Measurements from ENCODE around the gene TMEM217. TPM values are rescaled to one million over a fixed set of nuclear protein-coding genes. Genes with fewer than 3 reads are reported as not detected.
A peak's percentile ranks its signal among the peaks of the same experiment; 100 is the strongest.

The TMEM217 gene
- total RNA-seq, 2 donors from 2014 or later = 2.5 to 3.5 TPM

GRCh38 chr6:37243131-37243815, 14.7 kb downstream of the TMEM217 start:
- Mint-ChIP-seq H3K36me3 (ENCODE audit: low read depth) (no peaks in the 10 kb centered on the region), H3K27ac (no peak overlapping the region), H3K4me1 (peaks cover 24% of the 10 kb centered on the region), H3K4me3 (no peak overlapping the region), H3K27me3 (peaks cover 3% of the 10 kb centered on the region), H3K9me3 (no peaks in the 10 kb centered on the region)
- no peak for ATAC-seq (replicated peaks)

- Mint-ChIP-seq H3K9me3 (no peaks in the 10 kb centered on the region), H3K27ac (peak overlapping the region; percentile 80), H3K4me1 (peaks cover 24% of the 10 kb centered on the region), H3K36me3 (ENCODE audit: low read depth) (no peaks in the 10 kb centered on the region), H3K4me3 (peak overlapping the region; percentile 18), H3K27me3 (peaks cover 3% of the 10 kb centered on the region)
- peak; percentile 43 for ATAC-seq (replicated peaks)
These were observed 15.4 kb downstream of the TMEM217 start for GRCh38 chr6:37242429-37243052.

- peaks cover 24% of the 10 kb centered on the region for H3K4me1 Mint-ChIP-seq
- peak overlapping the region; percentile 18 for H3K4me3 Mint-ChIP-seq
- H3K27me3 Mint-ChIP-seq = peaks cover 3% of the 10 kb centered on the region
- no peak for ATAC-seq (replicated peaks)
- H3K27ac Mint-ChIP-seq = peak overlapping the region; percentile 80
- H3K36me3 Mint-ChIP-seq (ENCODE audit: low read depth) = no peaks in the 10 kb centered on the region
- H3K9me3 Mint-ChIP-seq = no peaks in the 10 kb centered on the region
These were observed 16.0 kb downstream of the TMEM217 start for GRCh38 chr6:37241775-37242428.

- Mint-ChIP-seq H3K4me1 (peaks cover 24% of the 10 kb centered on the region), H3K27me3 (peaks cover 3% of the 10 kb centered on the region), H3K27ac (peak overlapping the region; percentile 80), H3K4me3 (no peak overlapping the region), H3K36me3 (ENCODE audit: low read depth) (no peaks in the 10 kb centered on the region), H3K9me3 (no peaks in the 10 kb centered on the region)
- no peak for ATAC-seq (replicated peaks)
These were observed 16.8 kb downstream of the TMEM217 start for GRCh38 chr6:37241131-37241530.

- Mint-ChIP-seq H3K4me1 (peaks cover 24% of the 10 kb centered on the region), H3K9me3 (no peaks in the 10 kb centered on the region), H3K36me3 (ENCODE audit: low read depth) (no peaks in the 10 kb centered on the region)
These were observed 17.8 kb downstream of the TMEM217 start for GRCh38 chr6:37239950-37240713.

GRCh38 chr6:37239526-37239925, 18.4 kb downstream of the TMEM217 start:
- ATAC-seq (replicated peaks) = no peak
- H3K9me3 Mint-ChIP-seq = no peaks in the 10 kb centered on the region
- H3K36me3 Mint-ChIP-seq (ENCODE audit: low read depth) = no peaks in the 10 kb centered on the region
- H3K27me3 Mint-ChIP-seq = no peaks in the 10 kb centered on the region
- peaks cover 24% of the 10 kb centered on the region for H3K4me1 Mint-ChIP-seq
- H3K27ac Mint-ChIP-seq = peak overlapping the region; percentile 95
- peak overlapping the region; percentile 68 for H3K4me3 Mint-ChIP-seq

More at GRCh38 chr6:37239950-37240713, 17.8 kb downstream of the TMEM217 start:
- peak; percentile 90 for ATAC-seq (replicated peaks)
- Mint-ChIP-seq H3K27me3 (no peaks in the 10 kb centered on the region), H3K4me3 (peak overlapping the region; percentile 68), H3K27ac (peak overlapping the region; percentile 95)

GRCh38 chr6:37238381-37238780, 19.6 kb downstream of the TMEM217 start:
- Mint-ChIP-seq H3K4me1 (peaks cover 24% of the 10 kb centered on the region), H3K4me3 (no peak overlapping the region), H3K36me3 (ENCODE audit: low read depth) (no peaks in the 10 kb centered on the region), H3K9me3 (no peaks in the 10 kb centered on the region), H3K27me3 (no peaks in the 10 kb centered on the region), H3K27ac (peak overlapping the region; percentile 54)
- ATAC-seq (replicated peaks) = no peak

GRCh38 chr6:37237789-37238188, 20.2 kb downstream of the TMEM217 start:
- Mint-ChIP-seq H3K4me1 (peaks cover 23% of the 10 kb centered on the region), H3K36me3 (ENCODE audit: low read depth) (no peaks in the 10 kb centered on the region), H3K4me3 (no peak overlapping the region), H3K27ac (no peak overlapping the region), H3K9me3 (no peaks in the 10 kb centered on the region), H3K27me3 (peaks cover 5% of the 10 kb centered on the region)
- ATAC-seq (replicated peaks) = no peak

- Mint-ChIP-seq H3K27ac (no peak overlapping the region), H3K36me3 (ENCODE audit: low read depth) (no peaks in the 10 kb centered on the region), H3K4me3 (no peak overlapping the region), H3K27me3 (peaks cover 9% of the 10 kb centered on the region), H3K4me1 (peaks cover 14% of the 10 kb centered on the region), H3K9me3 (no peaks in the 10 kb centered on the region)
- no peak for ATAC-seq (replicated peaks)
These were observed 21.0 kb downstream of the TMEM217 start for GRCh38 chr6:37236921-37237320.

- no peak overlapping the region for H3K27ac Mint-ChIP-seq
- H3K4me1 Mint-ChIP-seq = no peaks in the 10 kb centered on the region
- ATAC-seq (replicated peaks) = no peak
- no peaks in the 10 kb centered on the region for H3K36me3 Mint-ChIP-seq (ENCODE audit: low read depth)
- no peak overlapping the region for H3K4me3 Mint-ChIP-seq
- peaks cover 9% of the 10 kb centered on the region for H3K27me3 Mint-ChIP-seq
- H3K9me3 Mint-ChIP-seq = no peaks in the 10 kb centered on the region
These were observed 24.4 kb downstream of the TMEM217 start for GRCh38 chr6:37233541-37233940.

GRCh38 chr6:37232430-37233017, 25.4 kb downstream of the TMEM217 start:
- Mint-ChIP-seq H3K27me3 (peaks cover 9% of the 10 kb centered on the region), H3K27ac (no peak overlapping the region), H3K36me3 (ENCODE audit: low read depth) (no peaks in the 10 kb centered on the region), H3K4me1 (no peaks in the 10 kb centered on the region), H3K4me3 (no peak overlapping the region), H3K9me3 (no peaks in the 10 kb centered on the region)
- ATAC-seq (replicated peaks) = no peak

- no peaks in the 10 kb centered on the region for H3K4me1 Mint-ChIP-seq
- H3K27me3 Mint-ChIP-seq = peaks cover 9% of the 10 kb centered on the region
- H3K4me3 Mint-ChIP-seq = no peak overlapping the region
- no peaks in the 10 kb centered on the region for H3K9me3 Mint-ChIP-seq
- H3K36me3 Mint-ChIP-seq (ENCODE audit: low read depth) = no peaks in the 10 kb centered on the region
- ATAC-seq (replicated peaks) = no peak
- peak overlapping the region; percentile 36 for H3K27ac Mint-ChIP-seq
These were observed 27.8 kb downstream of the TMEM217 start for GRCh38 chr6:37230104-37230503.

GRCh38 chr6:37225350-37226169, 32.4 kb downstream of the TMEM217 start:
- H3K27ac Mint-ChIP-seq = no peak overlapping the region
- no peaks in the 10 kb centered on the region for H3K4me1 Mint-ChIP-seq
- no peaks in the 10 kb centered on the region for H3K36me3 Mint-ChIP-seq (ENCODE audit: low read depth)
- H3K27me3 Mint-ChIP-seq = no peaks in the 10 kb centered on the region
- no peak for ATAC-seq (replicated peaks)
- H3K9me3 Mint-ChIP-seq = no peaks in the 10 kb centered on the region
- H3K4me3 Mint-ChIP-seq = no peak overlapping the region

All from activated T-helper 17 cell treated with anti-CD3 and anti-CD28 coated beads, Interleukin-2, amount 50 U/mL, for 72 hours (primary cell).